Panc1 (cell line): ENCODE results near the gene MAD1L1. TPM values are rescaled to one million over a fixed set of nuclear protein-coding genes. Genes with fewer than 3 reads are reported as not detected.

ENCODE experiments used
- ATAC-seq: fragments of 200-7000 bp; cut with Tn5 transposase; 2 replicates; pipeline ENCODE4 v1.9.1; 2020; ENCODE audit warnings: mild to moderate bottlenecking, moderate library complexity
- BruUV-seq: library from RNA; stranded (reverse); fragments of 400-500 nt; replicated peaks from 2 replicates; lab custom pipeline; 2021; lab: Mats Ljungman, UMichigan
- CTCF ChIA-PET: fragments of 300-600 bp; sonication (Branson Sonifier 250); formaldehyde crosslinking; loops from one replicate; lab custom pipeline; 2022; ENCODE audit warnings: antibody characterized with exemption; lab: Charles Lee
- POLR2A ChIA-PET: fragments of 300-600 bp; sonication (Branson Sonifier 250); formaldehyde crosslinking; loops from one replicate; lab custom pipeline; 2022; ENCODE audit warnings: antibody characterized with exemption; lab: Charles Lee
- DNase-seq: peaks from one replicate; pipeline ENCODE4 v3.0.0-alpha.2; 2010; ENCODE audit warnings: low read depth, low spot score
- H3K27ac ChIP-seq: 2 replicates; pipeline ENCODE4 v1.5.1; 2011; ENCODE audit warnings: mild to moderate bottlenecking, low read length, inconsistent platforms
- H3K27me3 ChIP-seq: fragments of 200-500 bp; sonication (Bioruptor generic); 2 replicates; pipeline ENCODE4 v1.6.0; 2014; ENCODE audit warnings: low read length, inconsistent platforms; ENCODE audit not compliant: control insufficient read depth, insufficient read depth
- H3K36me3 ChIP-seq: fragments of 200-500 bp; sonication (Bioruptor generic); 2 replicates; pipeline ENCODE4 v1.5.1; 2014; ENCODE audit warnings: inconsistent platforms, mild to moderate bottlenecking, low read length, moderate library complexity; ENCODE audit not compliant: control insufficient read depth, insufficient read depth
- H3K4me1 ChIP-seq: 2 replicates; pipeline ENCODE4 v1.5.1; 2011; ENCODE audit warnings: inconsistent platforms, mild to moderate bottlenecking, low read length, moderate library complexity; ENCODE audit not compliant: control insufficient read depth, insufficient read depth
- H3K4me3 ChIP-seq, 2 experiments: 2 replicates each; pipeline ENCODE4 v1.5.1; 2011 to 2012; ENCODE audit warnings: low read depth in 2 of 2, low read length in 2 of 2, mild to moderate bottlenecking in 2 of 2, inconsistent platforms in 1 of 2, moderate library complexity in 1 of 2
- H3K9me3 ChIP-seq: fragments of 200-500 bp; sonication (Bioruptor generic); 2 replicates; pipeline ENCODE4 v1.5.1; 2014; ENCODE audit warnings: low read depth, mild to moderate bottlenecking, inconsistent platforms, low read length, moderate library complexity; ENCODE audit not compliant: control insufficient read depth, insufficient read depth
- POLR2AphosphoS5 ChIP-seq: IDR thresholded peaks from 2 replicates; pipeline ENCODE4 v1.6.1; 2012; ENCODE audit warnings: mild to moderate bottlenecking, low read depth, low read length, moderate library complexity
- SIN3A ChIP-seq: IDR thresholded peaks from 2 replicates; pipeline ENCODE4 v1.6.1; 2012; ENCODE audit warnings: low read depth, mild to moderate bottlenecking, low read length, moderate library complexity, borderline replicate concordance; ENCODE audit not compliant: insufficient read depth
- TCF7L2 ChIP-seq: IDR thresholded peaks from 2 replicates; pipeline ENCODE4 v1.6.1; 2011; ENCODE audit warnings: mild to moderate bottlenecking, low read depth, low read length, inconsistent platforms
- in situ Hi-C: cut with HindIII; loops from 2 replicates; pipeline ENCODE4 v1.10.0; 2016; ENCODE audit warnings: low sequenced_read_pairs, low pct_unique_long_range_greater_than_20kb
- intact Hi-C: fragments of 100-400 bp; cut with micrococcal nuclease; formaldehyde crosslinking; loops from one replicate; pipeline ENCODE4 v1.10.0; 2022; ENCODE audit not compliant: unreplicated experiment
- total RNA-seq: library from RNA; stranded (reverse); gene quantifications from one replicate; pipeline ENCODE4 v1.2.1, GENCODE V29; 2021; ENCODE audit not compliant: unreplicated experiment
- TF ChIP-seq, protein P1 (sequence below), 2 experiments: IDR thresholded peaks; 2 replicates each; pipeline ENCODE4 v1.6.1; 2011 to 2012; ENCODE audit warnings: low read depth in 2 of 2, control low read depth in 1 of 2, low read length in 1 of 2, mild to moderate bottlenecking in 1 of 2, moderate library complexity in 1 of 2; ENCODE audit not compliant: insufficient read depth in 1 of 2
- TF ChIP-seq, protein P2 (sequence below): fragments of 450-650 bp; IDR thresholded peaks from 2 replicates; pipeline ENCODE4 v1.5.1; 2017; ENCODE audit warnings: mild to moderate bottlenecking

The MAD1L1 gene
- total RNA-seq, 1 experiment from 2014 or later: 70.8 TPM

DNA sequence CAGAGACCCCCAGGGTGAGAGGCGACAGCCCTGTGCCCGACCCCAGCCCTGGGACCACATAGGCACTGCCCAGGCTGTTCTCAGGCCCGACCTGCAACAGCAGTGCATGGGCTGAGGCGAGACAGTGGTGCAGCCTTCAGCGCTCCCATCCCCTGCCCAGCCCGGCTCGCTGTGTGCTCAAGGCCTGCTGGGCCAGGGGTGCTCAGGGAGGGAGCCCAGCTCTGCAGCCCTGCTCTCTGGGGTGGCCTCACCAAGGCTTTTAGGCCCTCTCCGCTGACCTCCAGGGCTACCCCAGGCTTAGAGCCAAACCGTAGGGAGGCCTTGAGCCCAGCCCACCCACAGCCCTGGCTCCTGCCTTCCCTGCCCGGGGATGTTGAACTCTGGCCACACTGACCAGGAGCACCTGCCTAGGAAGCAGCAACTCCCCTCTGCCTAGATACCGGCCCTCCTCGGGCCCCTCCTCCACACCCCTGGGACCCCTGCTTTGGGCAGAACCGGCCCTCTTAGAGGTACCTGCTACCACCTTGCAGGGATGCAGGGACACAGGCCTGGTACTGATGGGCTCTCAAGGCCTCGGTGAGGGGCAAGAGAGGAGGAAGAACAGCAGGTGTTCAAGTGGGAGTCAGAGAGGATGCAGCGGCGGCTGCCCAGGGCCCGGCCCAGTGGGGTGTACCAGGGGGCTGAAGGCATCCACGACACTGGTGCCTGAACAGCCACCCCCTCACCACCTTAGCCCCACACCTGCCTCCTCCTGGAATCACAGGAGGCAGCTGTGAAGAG lies 331.1 kb downstream of the MAD1L1 start:
- POLR2A ChIA-PET: no interaction called here
- BruUV-seq: no TSS peak
- in situ Hi-C loops: no loop called here

DNA sequence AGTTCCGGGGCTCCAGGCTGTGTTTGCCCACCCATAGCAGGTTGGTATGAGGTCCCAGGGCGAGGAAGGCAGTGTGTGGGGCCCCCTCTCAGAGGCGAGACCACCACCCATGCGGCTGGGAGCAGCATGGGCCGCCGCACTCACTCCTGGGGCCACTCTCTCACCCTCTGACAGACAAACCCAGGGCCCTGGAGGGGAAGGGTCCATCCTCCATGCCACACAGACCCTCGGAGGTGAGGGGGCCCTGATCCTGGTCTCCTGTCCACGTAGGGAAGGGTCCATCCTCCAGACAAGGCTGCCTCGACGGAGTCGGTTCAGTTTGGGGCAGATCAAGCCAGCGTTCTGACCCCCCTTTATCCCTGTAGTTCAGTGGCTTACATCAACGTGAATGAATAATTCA lies 331.9 kb downstream of the MAD1L1 start:
- in situ Hi-C loops: no loop called here
- ChIA-PET POLR2A (no interaction called here), CTCF (no interaction called here)
- intact Hi-C loops: no loop called here
- ATAC-seq (no peak), DNase-seq (no peak)
- H3K36me3 ChIP-seq: no peaks in the 10 kb centered on the region
- no peaks in the 10 kb centered on the region for H3K27me3 ChIP-seq
- no peaks in the 10 kb centered on the region for H3K4me1 ChIP-seq
- no peak overlapping the region for H3K4me3 ChIP-seq
- H3K27ac ChIP-seq: no peak overlapping the region
- TF ChIP-seq SIN3A (no peak), POLR2AphosphoS5 (no peak), TCF7L2 (no peak)
- TF ChIP-seq, protein P1, sequence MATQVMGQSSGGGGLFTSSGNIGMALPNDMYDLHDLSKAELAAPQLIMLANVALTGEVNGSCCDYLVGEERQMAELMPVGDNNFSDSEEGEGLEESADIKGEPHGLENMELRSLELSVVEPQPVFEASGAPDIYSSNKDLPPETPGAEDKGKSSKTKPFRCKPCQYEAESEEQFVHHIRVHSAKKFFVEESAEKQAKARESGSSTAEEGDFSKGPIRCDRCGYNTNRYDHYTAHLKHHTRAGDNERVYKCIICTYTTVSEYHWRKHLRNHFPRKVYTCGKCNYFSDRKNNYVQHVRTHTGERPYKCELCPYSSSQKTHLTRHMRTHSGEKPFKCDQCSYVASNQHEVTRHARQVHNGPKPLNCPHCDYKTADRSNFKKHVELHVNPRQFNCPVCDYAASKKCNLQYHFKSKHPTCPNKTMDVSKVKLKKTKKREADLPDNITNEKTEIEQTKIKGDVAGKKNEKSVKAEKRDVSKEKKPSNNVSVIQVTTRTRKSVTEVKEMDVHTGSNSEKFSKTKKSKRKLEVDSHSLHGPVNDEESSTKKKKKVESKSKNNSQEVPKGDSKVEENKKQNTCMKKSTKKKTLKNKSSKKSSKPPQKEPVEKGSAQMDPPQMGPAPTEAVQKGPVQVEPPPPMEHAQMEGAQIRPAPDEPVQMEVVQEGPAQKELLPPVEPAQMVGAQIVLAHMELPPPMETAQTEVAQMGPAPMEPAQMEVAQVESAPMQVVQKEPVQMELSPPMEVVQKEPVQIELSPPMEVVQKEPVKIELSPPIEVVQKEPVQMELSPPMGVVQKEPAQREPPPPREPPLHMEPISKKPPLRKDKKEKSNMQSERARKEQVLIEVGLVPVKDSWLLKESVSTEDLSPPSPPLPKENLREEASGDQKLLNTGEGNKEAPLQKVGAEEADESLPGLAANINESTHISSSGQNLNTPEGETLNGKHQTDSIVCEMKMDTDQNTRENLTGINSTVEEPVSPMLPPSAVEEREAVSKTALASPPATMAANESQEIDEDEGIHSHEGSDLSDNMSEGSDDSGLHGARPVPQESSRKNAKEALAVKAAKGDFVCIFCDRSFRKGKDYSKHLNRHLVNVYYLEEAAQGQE (IDR thresholded peaks at IDR 0.05; ENCODE audit: insufficient read depth in 1 of 2, low read depth in 2 of 2, low read length in 1 of 2): no peak
- TF ChIP-seq, protein P2, sequence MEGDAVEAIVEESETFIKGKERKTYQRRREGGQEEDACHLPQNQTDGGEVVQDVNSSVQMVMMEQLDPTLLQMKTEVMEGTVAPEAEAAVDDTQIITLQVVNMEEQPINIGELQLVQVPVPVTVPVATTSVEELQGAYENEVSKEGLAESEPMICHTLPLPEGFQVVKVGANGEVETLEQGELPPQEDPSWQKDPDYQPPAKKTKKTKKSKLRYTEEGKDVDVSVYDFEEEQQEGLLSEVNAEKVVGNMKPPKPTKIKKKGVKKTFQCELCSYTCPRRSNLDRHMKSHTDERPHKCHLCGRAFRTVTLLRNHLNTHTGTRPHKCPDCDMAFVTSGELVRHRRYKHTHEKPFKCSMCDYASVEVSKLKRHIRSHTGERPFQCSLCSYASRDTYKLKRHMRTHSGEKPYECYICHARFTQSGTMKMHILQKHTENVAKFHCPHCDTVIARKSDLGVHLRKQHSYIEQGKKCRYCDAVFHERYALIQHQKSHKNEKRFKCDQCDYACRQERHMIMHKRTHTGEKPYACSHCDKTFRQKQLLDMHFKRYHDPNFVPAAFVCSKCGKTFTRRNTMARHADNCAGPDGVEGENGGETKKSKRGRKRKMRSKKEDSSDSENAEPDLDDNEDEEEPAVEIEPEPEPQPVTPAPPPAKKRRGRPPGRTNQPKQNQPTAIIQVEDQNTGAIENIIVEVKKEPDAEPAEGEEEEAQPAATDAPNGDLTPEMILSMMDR: no peak
- no peaks in the 10 kb centered on the region for H3K9me3 ChIP-seq
- no TSS peak for BruUV-seq

More for the DNA sequence above, 331.1 kb downstream of the MAD1L1 start:
- CTCF ChIA-PET: no interaction called here
- Histone ChIP-seq H3K9me3 (no peaks in the 10 kb centered on the region), H3K27ac (no peak overlapping the region), H3K4me3 (no peak overlapping the region), H3K36me3 (no peaks in the 10 kb centered on the region), H3K4me1 (no peaks in the 10 kb centered on the region), H3K27me3 (no peaks in the 10 kb centered on the region)
- intact Hi-C loops: no loop called here
- ATAC-seq (peak; percentile 31), DNase-seq (no peak)
- TF ChIP-seq, protein P2: no peak
- TF ChIP-seq SIN3A (no peak), TCF7L2 (no peak), POLR2AphosphoS5 (no peak)
- TF ChIP-seq, protein P1 (IDR thresholded peaks at IDR 0.05; ENCODE audit: insufficient read depth in 1 of 2, low read depth in 2 of 2, low read length in 1 of 2): no peak
